ENCODE measurements around the gene VSIG8.

DNA sequence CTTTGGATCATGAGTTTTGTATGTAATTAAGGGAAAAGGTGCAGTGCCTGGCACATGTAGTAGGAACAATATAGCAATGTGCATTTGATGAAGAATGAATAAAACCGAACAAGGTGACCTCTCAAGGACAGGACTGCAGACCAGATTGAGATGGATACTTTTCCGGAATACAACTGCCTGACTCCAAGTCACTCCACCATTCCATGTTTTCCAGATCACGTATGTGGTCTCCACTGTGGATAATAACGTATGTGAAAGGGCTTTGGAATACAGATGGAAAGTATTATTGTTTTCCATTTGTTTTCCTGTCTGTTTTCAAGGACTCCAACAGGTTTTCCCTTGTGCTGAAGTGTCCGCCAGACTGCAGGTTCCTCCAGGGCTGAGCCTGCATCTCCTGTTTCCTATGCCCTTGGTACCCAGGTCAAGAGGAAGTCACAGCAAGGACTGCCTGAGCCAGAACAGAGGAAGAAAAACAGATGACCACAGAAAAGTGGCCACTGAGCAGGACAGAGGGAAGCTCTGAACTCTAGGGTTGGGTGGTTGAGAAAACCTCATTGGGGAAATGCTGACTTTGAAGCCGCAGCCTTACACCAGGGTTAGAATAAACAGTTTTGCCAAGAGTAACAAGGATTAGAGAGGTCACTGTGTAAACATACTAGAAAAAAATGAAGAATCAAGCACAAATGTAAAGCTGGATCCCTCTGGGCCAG is 33.5 kb upstream of the VSIG8 start:
- no peak for TF ChIP-seq EZH2 (IDR thresholded peaks at IDR 0.05; ENCODE audit: low read length, missing control alignments)
- TF ChIP-seq, protein P1, sequence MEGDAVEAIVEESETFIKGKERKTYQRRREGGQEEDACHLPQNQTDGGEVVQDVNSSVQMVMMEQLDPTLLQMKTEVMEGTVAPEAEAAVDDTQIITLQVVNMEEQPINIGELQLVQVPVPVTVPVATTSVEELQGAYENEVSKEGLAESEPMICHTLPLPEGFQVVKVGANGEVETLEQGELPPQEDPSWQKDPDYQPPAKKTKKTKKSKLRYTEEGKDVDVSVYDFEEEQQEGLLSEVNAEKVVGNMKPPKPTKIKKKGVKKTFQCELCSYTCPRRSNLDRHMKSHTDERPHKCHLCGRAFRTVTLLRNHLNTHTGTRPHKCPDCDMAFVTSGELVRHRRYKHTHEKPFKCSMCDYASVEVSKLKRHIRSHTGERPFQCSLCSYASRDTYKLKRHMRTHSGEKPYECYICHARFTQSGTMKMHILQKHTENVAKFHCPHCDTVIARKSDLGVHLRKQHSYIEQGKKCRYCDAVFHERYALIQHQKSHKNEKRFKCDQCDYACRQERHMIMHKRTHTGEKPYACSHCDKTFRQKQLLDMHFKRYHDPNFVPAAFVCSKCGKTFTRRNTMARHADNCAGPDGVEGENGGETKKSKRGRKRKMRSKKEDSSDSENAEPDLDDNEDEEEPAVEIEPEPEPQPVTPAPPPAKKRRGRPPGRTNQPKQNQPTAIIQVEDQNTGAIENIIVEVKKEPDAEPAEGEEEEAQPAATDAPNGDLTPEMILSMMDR (conservative IDR thresholded peaks at IDR 0.05 in 1 of 2, IDR thresholded peaks at IDR 0.05 in 1 of 2; ENCODE audit: low read depth in 1 of 2, low read length in 2 of 2) = no peak
